Hepatocyte (in vitro differentiated cells): ENCODE results near the gene FBLN1.

Experiments used
- EZH2 ChIP-seq: fragments of 200-600 bp; sonication (generic); IDR thresholded peaks from 2 replicates; pipeline ENCODE4 v1.6.1; 2016; ENCODE audit warnings: antibody characterized with exemption, mild to moderate bottlenecking, borderline replicate concordance
- EZH2phosphoT487 ChIP-seq: fragments of 200-600 bp; sonication (generic); IDR thresholded peaks from one replicate; pipeline ENCODE4 v1.6.1; 2018; ENCODE audit warnings: antibody characterized with exemption, mild to moderate bottlenecking, low read depth, moderate library complexity; ENCODE audit not compliant: unreplicated experiment, severe bottlenecking
- TF ChIP-seq, protein P1 (sequence below): fragments of 200-600 bp; sonication (generic); IDR thresholded peaks from 2 replicates; pipeline ENCODE4 v1.5.1; 2016; ENCODE audit warnings: antibody characterized with exemption, mild to moderate bottlenecking; ENCODE audit not compliant: poor library complexity

DNA sequence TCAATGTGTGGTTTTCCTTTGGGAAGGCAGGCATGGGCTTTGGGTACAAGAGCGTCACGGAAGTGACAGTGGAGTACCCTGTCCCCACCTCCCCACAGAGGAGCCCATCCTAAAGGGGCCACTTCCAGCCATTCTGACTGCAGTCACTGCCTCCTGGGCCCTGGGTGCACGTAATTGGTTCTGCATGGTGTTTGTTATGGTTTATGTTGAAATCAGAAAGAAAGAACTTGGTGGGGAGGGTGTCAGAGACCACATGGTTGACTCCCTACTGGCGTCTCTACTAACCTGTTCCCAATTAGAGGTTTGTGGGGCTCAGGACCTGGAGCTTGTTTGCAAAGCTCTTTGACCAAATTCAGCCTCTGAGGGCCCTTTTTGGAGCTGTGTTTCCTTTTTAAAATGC lies 48.4 kb upstream of the FBLN1 start:
- TF ChIP-seq EZH2 (no peak), EZH2phosphoT487 (no peak)
- TF ChIP-seq, protein P1, sequence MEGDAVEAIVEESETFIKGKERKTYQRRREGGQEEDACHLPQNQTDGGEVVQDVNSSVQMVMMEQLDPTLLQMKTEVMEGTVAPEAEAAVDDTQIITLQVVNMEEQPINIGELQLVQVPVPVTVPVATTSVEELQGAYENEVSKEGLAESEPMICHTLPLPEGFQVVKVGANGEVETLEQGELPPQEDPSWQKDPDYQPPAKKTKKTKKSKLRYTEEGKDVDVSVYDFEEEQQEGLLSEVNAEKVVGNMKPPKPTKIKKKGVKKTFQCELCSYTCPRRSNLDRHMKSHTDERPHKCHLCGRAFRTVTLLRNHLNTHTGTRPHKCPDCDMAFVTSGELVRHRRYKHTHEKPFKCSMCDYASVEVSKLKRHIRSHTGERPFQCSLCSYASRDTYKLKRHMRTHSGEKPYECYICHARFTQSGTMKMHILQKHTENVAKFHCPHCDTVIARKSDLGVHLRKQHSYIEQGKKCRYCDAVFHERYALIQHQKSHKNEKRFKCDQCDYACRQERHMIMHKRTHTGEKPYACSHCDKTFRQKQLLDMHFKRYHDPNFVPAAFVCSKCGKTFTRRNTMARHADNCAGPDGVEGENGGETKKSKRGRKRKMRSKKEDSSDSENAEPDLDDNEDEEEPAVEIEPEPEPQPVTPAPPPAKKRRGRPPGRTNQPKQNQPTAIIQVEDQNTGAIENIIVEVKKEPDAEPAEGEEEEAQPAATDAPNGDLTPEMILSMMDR: no peak
